Heart right ventricle (tissue), 16 donors: ENCODE measurements around the gene TENM4. TPM values are rescaled to one million over a fixed set of nuclear protein-coding genes. Genes with fewer than 3 reads are reported as not detected.
A peak's percentile ranks its signal among the peaks of the same experiment; 100 is the strongest.

Experiments used
- ATAC-seq, 8 donors: fragments of 200-7000 bp; cut with Tn5 transposase; one replicate each; pipeline ENCODE4 v1.9.1; 2020; ENCODE audit warnings: mild to moderate bottlenecking in 8 of 8, moderate library complexity in 8 of 8, moderate number of reproducible peaks in 1 of 8
- DNase-seq, 2 donors: peaks; one replicate each; pipeline ENCODE4 v3.0.0-alpha.2; 2020
- H3K27ac ChIP-seq, 10 donors: fragments of 200-600 bp; sonication (generic) in 2 of 10; one replicate each; pipeline versions ENCODE4 v1.5.0 to v1.8.0; 2020 to 2022; ENCODE audit warnings: mild to moderate bottlenecking in 3 of 10
- H3K27me3 ChIP-seq, 7 donors: fragments of 200-600 bp; one replicate each; pipeline ENCODE4 v1.8.0; 2021 to 2022; ENCODE audit warnings: mild to moderate bottlenecking in 2 of 7
- H3K36me3 ChIP-seq, 9 donors: fragments of 200-600 bp; sonication (generic) in 1 of 9; one replicate each; pipeline versions ENCODE4 v1.5.0 to v1.8.0; 2020 to 2022; ENCODE audit warnings: mild to moderate bottlenecking in 2 of 9
- H3K4me1 ChIP-seq, 9 donors: fragments of 200-600 bp; sonication (generic) in 1 of 9; one replicate each; pipeline versions ENCODE4 v1.5.0 to v1.8.0; 2020 to 2022; ENCODE audit warnings: mild to moderate bottlenecking in 4 of 9
- H3K4me3 ChIP-seq, 10 donors: fragments of 200-600 bp; sonication (generic) in 2 of 10; one replicate each; pipeline versions ENCODE4 v1.5.0 to v1.8.0; 2020 to 2022; ENCODE audit warnings: mild to moderate bottlenecking in 7 of 10, moderate library complexity in 2 of 10
- H3K9me3 ChIP-seq, 11 donors: fragments of 200-600 bp in 10 of 11; sonication (generic) in 2 of 11; one replicate each; pipeline versions ENCODE4 v1.5.0 to v1.8.0; 2013 to 2022; ENCODE audit warnings: mild to moderate bottlenecking in 2 of 11, control low read depth in 1 of 11, moderate library complexity in 1 of 11
- CTCF ChIP-seq, 9 donors: fragments of 200-600 bp; sonication (generic) in 2 of 9; IDR thresholded peaks; one replicate each; pipeline versions ENCODE4 v1.5.0 to v1.8.0; 2021 to 2022; ENCODE audit warnings: antibody characterized with exemption in 9 of 9, mild to moderate bottlenecking in 5 of 9, moderate library complexity in 1 of 9
- WGBS, 2 donors: extraction: QIAGEN DNeasy Blood & Tissue Kit; methylation state at CpG; one replicate each; pipeline ENCODE4 v1.1.7; 2013; ENCODE audit warnings: inconsistent platforms in 1 of 2; 5-methylcytosine and 5-hydroxymethylcytosine counted together
- intact Hi-C, 10 donors: fragments of 100-400 bp; cut with DNase I; formaldehyde crosslinking; loops; one replicate each; pipeline versions ENCODE4 v1.11.1 to v1.14.2; 2022
- polyA plus RNA-seq, 2 donors: library from polyadenylated mRNA; stranded (reverse); fragments of 200-250 nt; gene quantifications; one replicate each; pipeline ENCODE4 v1.2.3, GENCODE V29; 2013
- total RNA-seq, 10 donors: library from RNA; stranded (reverse); fragmentation: NEBNext Ultra II Directional in 3 of 10; extraction: Animal tissue kit (Norgen Biotek cat#: 25700) in 3 of 10; gene quantifications; one replicate each; pipeline versions ENCODE4 v1.2.1 to v1.2.4, GENCODE V29; 2021 to 2023
- donor health status: Arrhythmogenic right ventricular cardiomyopathy.
- donor health status: ischemic (EF 13 %, LVEDD 7.1; RV severe dilation, severe dysfunction).
- donor health status: healthy with polysubstance abuse.
- donor health status: DM: no; HTN: yes; CAD: no.
- donor health status: DM: no; HTN: no; CAD: no.
- donor health status: ischemic (EF 25% LVEDD 6.9; RV normal size, moderate dysfunction).
- donor health status: ischemic (EF 25% LVEDD 5.7; RV mildly dilated, moderate dysfunction).
- donor health status: healthy.
- donor health status: DM: yes; HTN: yes; CAD: no.
- donor health status: Ischemic cardiomyopathy.
- donor health status: ischemic (EF 35%, LVEDD 5.7; RV mildly dilated, moderate dysfunction).
- donor health status: nonischemic (EF 11% LVEDD 7.7; RV severe dilation, severe dysfunction).
- donor health status: DM: yes; HTN: yes; CAD: no.
- donor health status: PGD.
- donor health status: ischemic (EF 29% LVEDD 5.4; RV normal size, mild dysfunction).
- donor health status: nonischemic (EF 23%, LVEDD 6.1; RV moderate dilation, normal function).

TENM4 gene
- total and polyA plus RNA-seq, 12 donors = 0.10 to 3.6 (median 0.91) TPM

- no peak for TF ChIP-seq CTCF (IDR thresholded peaks at IDR 0.05)
- Histone ChIP-seq H3K4me1 (peaks cover 0 to 9% (median 0%) of the 10 kb centered on the region in 9 donors), H3K4me3 (no peak overlapping the region), H3K27me3 (no peaks in the 10 kb centered on the region), H3K27ac (no peak overlapping the region), H3K9me3 (no peaks in the 10 kb centered on the region), H3K36me3 (no peaks in the 10 kb centered on the region)
- intact Hi-C loops = no loop called here
- no peak for ATAC-seq
- WGBS, 2 donors = 73 to 74% methylated on average over 3 of the region's 3 CpGs
- DNase-seq = no peak
Measured at GRCh38 chr11:78820741-78821140, 620.1 kb downstream of the TENM4 start.

GRCh38 chr11:78818201-78818600 lies 622.6 kb downstream of the TENM4 start:
- DNase-seq = no peak
- Histone ChIP-seq H3K27me3 (no peaks in the 10 kb centered on the region), H3K4me1 (peaks cover 0 to 12% (median 0%) of the 10 kb centered on the region in 9 donors), H3K27ac (no peak overlapping the region), H3K4me3 (no peak overlapping the region), H3K9me3 (no peaks in the 10 kb centered on the region), H3K36me3 (no peaks in the 10 kb centered on the region)
- TF ChIP-seq CTCF (IDR thresholded peaks at IDR 0.05) = no peak
- no peak for ATAC-seq
- 92 to 94% methylated on average over 4 of the region's 4 CpGs for WGBS, 2 donors
- intact Hi-C loops = no loop called here

- H3K9me3 ChIP-seq = no peaks in the 10 kb centered on the region
- no peak overlapping the region for H3K4me3 ChIP-seq
- no peak for TF ChIP-seq CTCF (IDR thresholded peaks at IDR 0.05)
- H3K36me3 ChIP-seq = no peaks in the 10 kb centered on the region
- ATAC-seq (no peak), DNase-seq (no peak)
- WGBS, 2 donors = 93 to 95% methylated on average over 6 of the region's 6 CpGs
- intact Hi-C loops = no loop called here
- no peaks in the 10 kb centered on the region for H3K27me3 ChIP-seq
- H3K4me1 ChIP-seq = peaks cover 0 to 17% (median 0%) of the 10 kb centered on the region in 9 donors
- H3K27ac ChIP-seq = peak overlapping the region in 1 of 10 donors; percentile 45
Measured at GRCh38 chr11:78815831-78816230, 625.0 kb downstream of the TENM4 start.

- 85 to 90% methylated on average over 6 of the region's 6 CpGs for WGBS, 2 donors
- ATAC-seq (peak in 4 of 8 donors; percentile 21 to 41 (median 38)), DNase-seq (no peak)
- H3K27ac ChIP-seq = peak overlapping the region in 1 of 10 donors; percentile 37
- TF ChIP-seq CTCF (IDR thresholded peaks at IDR 0.05) = no peak
- no peak overlapping the region for H3K4me3 ChIP-seq
- H3K4me1 ChIP-seq = peaks cover 0 to 39% (median 12%) of the 10 kb centered on the region in 9 donors
- no peaks in the 10 kb centered on the region for H3K27me3 ChIP-seq
- H3K9me3 ChIP-seq = no peaks in the 10 kb centered on the region
- H3K36me3 ChIP-seq = no peaks in the 10 kb centered on the region
- intact Hi-C loops = no loop called here
Measured at GRCh38 chr11:78812513-78813293, 628.1 kb downstream of the TENM4 start.
